Mesothelial cell of epicardium (in vitro differentiated cells): Measurements from ENCODE around the gene CD101. TPM values are rescaled to one million over a fixed set of nuclear protein-coding genes. Genes with fewer than 3 reads are reported as not detected.
"Not testable (repeated sequence)": the region's sequence is repeated elsewhere in the genome, so short reads cannot be mapped to it uniquely, and the experiment has no call there.

Experiments used
- DNase-seq, 2 experiments: peaks; one replicate each; pipeline ENCODE4 v3.0.0; 2021; ENCODE audit warnings: low spot score in 2 of 2; ENCODE audit not compliant: unreplicated experiment in 2 of 2
- H3K27ac Mint-ChIP-seq: 2 replicates; pipeline ENCODE4 v1.8.0; 2021; ENCODE audit warnings: mixed read lengths
- H3K27me3 Mint-ChIP-seq: 2 replicates; pipeline ENCODE4 v1.8.0; 2021; ENCODE audit warnings: low read depth, mixed read lengths
- H3K36me3 Mint-ChIP-seq: 2 replicates; pipeline ENCODE4 v1.8.0; 2021; ENCODE audit warnings: mixed read lengths
- H3K4me1 Mint-ChIP-seq: 2 replicates; pipeline ENCODE4 v1.8.0; 2021; ENCODE audit warnings: mixed read lengths
- H3K4me3 Mint-ChIP-seq: 2 replicates; pipeline ENCODE4 v1.8.0; 2021; ENCODE audit warnings: mild to moderate bottlenecking, moderate library complexity, mixed read lengths
- H3K9me3 Mint-ChIP-seq: 2 replicates; pipeline ENCODE4 v1.8.0; 2021; ENCODE audit warnings: mixed read lengths
- CTCF ChIP-seq: fragments of 200-600 bp; sonication (generic); IDR thresholded peaks from one replicate; pipeline ENCODE4 v1.5.0; 2021; ENCODE audit warnings: antibody characterized with exemption; ENCODE audit not compliant: unreplicated experiment
- total RNA-seq: library from RNA; stranded (reverse); gene quantifications from 3 replicates; pipeline ENCODE4 v1.2.1, GENCODE V29; 2021

The CD101 gene
- total RNA-seq, 1 donor from 2014 or later = 3.7 TPM

- TF ChIP-seq CTCF = no peak
- H3K9me3 Mint-ChIP-seq = peaks cover 7% of the 10 kb centered on the region
Measured at GRCh38 chr1:116968724-116969123, 32.8 kb upstream of the CD101 start.

GRCh38 chr1:116971258-116971860 lies 30.2 kb upstream of the CD101 start:
- no peak overlapping the region for H3K4me3 Mint-ChIP-seq
- H3K27ac Mint-ChIP-seq = peak overlapping the region; percentile 85
- TF ChIP-seq CTCF = no peak
- peaks cover 24% of the 10 kb centered on the region for H3K9me3 Mint-ChIP-seq
- no peak for DNase-seq
- H3K27me3 Mint-ChIP-seq = no peaks in the 10 kb centered on the region
- peaks cover 19% of the 10 kb centered on the region for H3K4me1 Mint-ChIP-seq
- peaks cover 53% of the 10 kb centered on the region for H3K36me3 Mint-ChIP-seq

More at GRCh38 chr1:116968724-116969123, 32.8 kb upstream of the CD101 start:
- no peak overlapping the region for H3K27ac Mint-ChIP-seq
- H3K27me3 Mint-ChIP-seq = no peaks in the 10 kb centered on the region
- H3K36me3 Mint-ChIP-seq = peaks cover 26% of the 10 kb centered on the region
- H3K4me3 Mint-ChIP-seq = no peak overlapping the region
- peaks cover 19% of the 10 kb centered on the region for H3K4me1 Mint-ChIP-seq
- DNase-seq = no peak

- Mint-ChIP-seq H3K9me3 (peaks cover 30% of the 10 kb centered on the region), H3K36me3 (peaks cover 52% of the 10 kb centered on the region), H3K27me3 (no peaks in the 10 kb centered on the region), H3K27ac (peak overlapping the region; percentile 85), H3K4me1 (peaks cover 19% of the 10 kb centered on the region), H3K4me3 (no peak overlapping the region)
- no peak for TF ChIP-seq CTCF
- DNase-seq = no peak
Measured at GRCh38 chr1:116971965-116972673, 29.4 kb upstream of the CD101 start.

GRCh38 chr1:116972674-116973030 lies 28.9 kb upstream of the CD101 start:
- H3K4me3 Mint-ChIP-seq = no peak overlapping the region
- peak overlapping the region; percentile 93 for H3K27ac Mint-ChIP-seq
- H3K4me1 Mint-ChIP-seq = peaks cover 19% of the 10 kb centered on the region
- peaks cover 35% of the 10 kb centered on the region for H3K9me3 Mint-ChIP-seq
- TF ChIP-seq CTCF = no peak
- DNase-seq = no peak
- H3K27me3 Mint-ChIP-seq = no peaks in the 10 kb centered on the region
- H3K36me3 Mint-ChIP-seq = peaks cover 52% of the 10 kb centered on the region

GRCh38 chr1:116980309-116980708 lies 21.3 kb upstream of the CD101 start:
- H3K27ac Mint-ChIP-seq, H3K27me3 Mint-ChIP-seq, H3K4me1 Mint-ChIP-seq, H3K4me3 Mint-ChIP-seq, DNase-seq: not testable (repeated sequence)
- Mint-ChIP-seq H3K9me3 (peaks cover 30% of the 10 kb centered on the region), H3K36me3 (peaks cover 44% of the 10 kb centered on the region)

- Mint-ChIP-seq H3K36me3 (peaks cover 31% of the 10 kb centered on the region), H3K9me3 (peaks cover 19% of the 10 kb centered on the region), H3K4me1 (peaks cover 4% of the 10 kb centered on the region), H3K27ac (peak overlapping the region; percentile 52), H3K27me3 (no peaks in the 10 kb centered on the region), H3K4me3 (no peak overlapping the region)
- DNase-seq = no peak
- TF ChIP-seq CTCF = no peak
Measured at GRCh38 chr1:116981521-116982037, 20.0 kb upstream of the CD101 start.
